TTC549 (cell line): ENCODE data around the gene LEO1.

ENCODE experiments used
- FAIRE-seq: peaks from 2 replicates; lab custom pipeline; 2012; peaks lifted over from hg19 to GRCh38; lab: Jason Lieb, UNC

Gene LEO1

DNA sequence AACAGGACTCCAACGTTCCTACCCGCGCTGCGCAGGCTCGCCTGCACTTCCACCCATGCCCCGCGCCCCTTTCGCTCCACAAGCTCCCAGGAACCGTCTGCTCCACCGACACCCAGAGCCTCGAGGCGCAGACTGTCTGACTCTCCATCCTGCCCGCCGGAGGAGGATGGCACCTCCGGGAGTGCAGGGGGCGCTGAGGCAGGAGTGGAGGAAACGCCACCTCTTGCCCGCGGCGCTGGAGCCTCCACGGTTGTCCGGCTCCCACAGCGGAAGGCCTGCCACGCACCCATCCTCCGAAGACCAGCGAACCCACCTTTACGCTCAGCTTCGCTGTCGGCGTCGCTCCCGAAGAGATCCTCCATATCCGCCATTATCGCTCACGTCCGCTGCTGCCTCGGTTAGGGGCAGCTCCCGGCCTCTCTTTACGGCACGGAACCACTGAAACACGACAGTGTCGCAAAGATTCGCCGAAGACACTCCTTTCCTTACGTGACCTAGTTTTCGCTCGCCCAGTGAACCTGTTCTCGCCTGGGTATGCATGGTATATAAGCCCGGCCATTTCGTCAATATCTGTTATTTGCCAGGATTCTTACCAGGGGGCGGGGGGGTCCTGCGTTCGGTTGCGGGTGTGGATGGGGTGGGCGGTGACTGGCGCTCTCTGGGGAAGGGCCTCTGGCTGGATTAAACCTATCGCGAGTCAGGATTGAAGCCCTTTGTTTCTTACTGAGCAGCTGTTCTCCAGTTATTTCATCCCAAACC is at the start of gene LEO1:
Gene LEO1 (minus strand): TSS at position 404 of the 759 bp plus-strand sequence. CDS start 33 bp downstream, at position 371.
- FAIRE-seq, result no peak

GRCh38 chr15:52021128-52021671 is 49.6 kb upstream of the LEO1 start:
- no peak for FAIRE-seq

DNA sequence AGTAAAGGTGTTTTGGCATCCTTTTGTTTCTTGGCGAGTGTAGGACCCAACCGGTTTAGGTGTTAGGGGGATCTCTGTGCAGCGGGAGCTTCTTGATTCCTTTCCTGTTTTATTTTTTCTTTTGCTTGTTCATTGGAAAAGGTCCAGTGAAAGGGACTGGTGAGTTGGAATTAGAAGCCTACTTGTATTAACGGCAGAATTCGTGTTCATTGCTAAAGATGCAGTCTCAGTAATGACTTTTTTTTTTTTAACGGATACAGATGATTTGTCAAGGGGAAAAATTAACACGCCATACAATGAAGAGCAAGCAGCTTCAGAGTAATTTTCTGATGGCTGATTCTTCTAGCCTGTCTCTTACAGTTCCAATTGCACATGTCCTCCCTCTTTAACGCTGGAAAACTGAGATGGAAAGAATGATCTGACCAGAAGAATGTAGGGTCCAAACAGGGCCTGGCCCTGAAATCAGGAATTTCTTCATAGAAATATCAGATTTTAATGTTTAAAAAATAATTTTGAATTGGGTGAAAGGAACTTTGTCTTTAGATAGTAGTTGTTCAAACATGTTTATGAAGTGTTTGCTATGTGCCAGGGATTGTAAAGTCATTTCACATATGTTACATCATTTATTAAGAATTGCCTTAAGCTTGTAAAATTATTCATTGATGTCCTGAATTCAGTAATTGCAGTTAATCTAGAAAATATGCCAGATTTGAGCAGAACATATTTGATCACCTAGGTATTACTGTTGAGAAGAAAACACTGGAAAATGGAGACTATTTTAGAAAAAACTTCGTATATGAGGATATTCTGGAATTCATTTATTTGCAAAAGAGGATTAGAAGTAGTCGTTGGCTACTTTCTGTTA is 48.9 kb upstream of the LEO1 start:
- FAIRE-seq, result no peak

DNA sequence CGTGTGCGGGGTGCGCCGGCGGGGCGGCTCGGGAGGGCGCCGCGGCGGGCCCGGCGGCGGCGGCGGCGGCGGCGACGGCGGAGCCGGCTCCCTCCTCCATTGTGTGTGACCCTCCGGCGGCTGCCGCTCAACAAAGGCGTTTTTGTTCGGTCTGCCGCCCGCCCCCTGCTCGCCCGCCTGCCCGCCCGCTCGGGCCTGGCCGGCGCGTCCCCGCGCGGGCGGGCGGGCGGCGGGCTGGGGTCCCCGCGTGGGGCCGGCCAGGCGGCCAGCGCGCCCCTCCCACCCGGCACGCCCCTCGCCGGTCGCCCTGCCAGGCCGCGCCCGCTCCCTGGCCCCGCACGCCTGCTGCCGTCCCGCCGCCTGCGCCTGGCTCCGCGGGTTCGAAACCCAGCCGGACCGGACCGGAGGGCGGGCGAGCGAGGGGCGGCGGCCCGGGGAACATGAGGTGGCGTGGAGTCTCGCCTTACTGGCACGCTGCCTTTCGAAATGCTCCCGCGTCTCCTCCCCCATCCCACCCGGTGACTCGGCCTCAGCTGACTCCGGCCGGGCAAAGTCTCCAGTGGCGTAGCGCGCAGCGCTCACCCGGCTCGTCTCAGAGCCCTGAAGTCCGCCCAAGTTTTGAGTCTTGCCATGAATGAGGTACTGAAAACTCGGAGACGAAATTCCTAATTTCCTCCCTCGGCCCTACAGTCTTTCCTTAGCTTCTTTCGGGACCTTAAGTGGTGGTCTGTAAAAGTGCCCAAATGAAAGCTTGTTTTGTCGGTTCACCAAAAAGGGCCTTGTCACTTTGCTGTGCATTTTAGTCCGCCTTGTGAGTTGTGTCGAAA is 48.0 kb upstream of the LEO1 start:
- no peak for FAIRE-seq

GRCh38 chr15:52018693-52019393 is 47.3 kb upstream of the LEO1 start, which contains the start of gene MAPK6:
TSS of gene MAPK6 (plus strand) at chr15:52019219. CDS start at chr15:52046461, 27,242 bp downstream.
- no peak for FAIRE-seq

- FAIRE-seq, result no peak
These were observed 46.7 kb upstream of the LEO1 start for GRCh38 chr15:52018244-52018643.

GRCh38 chr15:52016316-52016715 is 44.7 kb upstream of the LEO1 start:
- FAIRE-seq, result no peak

DNA sequence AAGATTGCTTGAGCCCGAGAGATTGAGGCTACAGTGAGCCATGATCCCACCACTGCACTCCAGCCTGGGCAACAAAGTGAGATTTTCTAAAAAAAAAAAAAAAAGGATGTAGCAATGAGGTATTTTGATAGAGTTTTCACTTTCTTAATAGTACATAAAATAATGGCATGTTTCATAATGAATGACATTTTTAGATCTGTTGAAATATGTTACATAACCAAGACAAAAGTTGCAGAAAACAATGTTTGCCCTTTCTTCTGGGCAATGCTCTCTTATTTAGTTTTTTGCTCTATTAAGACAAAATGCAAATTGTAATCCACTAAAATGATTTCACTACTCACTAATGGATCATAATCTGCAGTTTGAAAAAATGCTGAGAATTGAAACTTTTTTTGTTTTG is 43.0 kb upstream of the LEO1 start:
- no peak for FAIRE-seq

DNA sequence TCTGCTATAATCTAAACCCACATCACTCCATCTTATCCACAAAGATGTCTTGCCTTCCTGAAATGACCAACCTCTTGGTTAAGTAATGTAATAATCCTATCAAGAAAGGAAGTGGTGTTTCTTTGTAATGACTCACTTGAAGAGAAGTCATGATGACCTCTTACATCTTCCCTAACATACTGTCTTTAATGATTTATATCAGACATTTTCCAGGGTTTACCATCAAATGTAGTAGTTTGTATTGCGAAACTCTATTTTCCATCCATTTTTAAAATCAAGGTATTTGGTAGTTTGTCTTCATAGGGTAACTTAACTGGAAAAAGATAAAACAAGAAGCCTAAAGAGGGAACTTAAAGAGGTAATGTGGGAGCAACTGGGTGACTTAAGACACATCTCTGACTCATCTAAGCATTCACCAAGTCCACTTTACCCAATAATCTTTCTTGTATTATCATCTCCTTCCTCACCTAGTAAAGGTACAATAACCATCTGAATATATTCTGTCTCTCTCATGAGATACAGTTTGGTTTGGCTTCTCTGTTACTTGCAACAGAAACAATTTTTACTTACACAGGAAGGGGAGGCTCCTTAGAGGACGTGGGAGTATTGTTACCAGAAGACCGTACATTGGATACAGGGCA is 41.7 kb upstream of the LEO1 start:
- FAIRE-seq, result no peak

DNA sequence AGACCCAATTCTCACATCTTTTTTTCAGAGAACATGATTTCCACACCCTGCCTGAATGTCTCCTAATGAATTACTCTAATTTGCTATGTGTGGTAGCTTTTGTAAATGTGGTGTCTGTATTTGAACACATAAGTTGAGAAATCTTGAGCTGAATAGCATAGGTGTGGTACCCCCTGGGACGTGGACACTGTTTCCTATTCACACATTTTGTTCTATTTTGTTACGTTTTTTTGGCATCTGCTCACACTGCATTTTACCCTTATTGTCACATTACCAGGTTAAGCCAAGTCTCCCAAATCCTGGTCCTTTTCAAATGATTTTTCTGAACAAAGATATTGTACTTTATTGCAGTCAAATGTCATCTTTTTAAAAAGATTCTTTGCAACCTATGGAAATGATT is 40.6 kb upstream of the LEO1 start:
- no peak for FAIRE-seq

DNA sequence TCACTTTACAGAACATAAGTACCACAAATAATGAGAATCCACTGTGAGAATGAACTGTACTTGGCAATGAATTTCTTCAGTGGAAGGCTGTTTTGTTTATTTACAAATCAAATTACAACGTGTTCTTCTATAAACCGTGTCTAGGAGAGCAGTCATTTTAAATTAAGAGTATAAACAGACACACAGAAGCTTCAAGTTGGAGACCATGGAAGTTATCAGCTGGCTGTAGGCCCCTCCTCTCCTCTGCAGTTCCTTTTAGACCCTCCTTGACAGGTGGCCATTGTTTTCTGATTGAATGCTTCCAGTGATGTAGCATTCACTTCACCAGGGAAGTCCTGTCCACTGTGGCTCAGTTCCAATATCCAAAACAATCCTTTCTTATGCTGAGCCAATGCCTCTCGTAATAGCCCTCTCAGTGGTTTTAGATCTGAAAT is 40.1 kb upstream of the LEO1 start:
- no peak for FAIRE-seq

GRCh38 chr15:52010633-52011595 is 39.3 kb upstream of the LEO1 start:
- FAIRE-seq, result no peak

DNA sequence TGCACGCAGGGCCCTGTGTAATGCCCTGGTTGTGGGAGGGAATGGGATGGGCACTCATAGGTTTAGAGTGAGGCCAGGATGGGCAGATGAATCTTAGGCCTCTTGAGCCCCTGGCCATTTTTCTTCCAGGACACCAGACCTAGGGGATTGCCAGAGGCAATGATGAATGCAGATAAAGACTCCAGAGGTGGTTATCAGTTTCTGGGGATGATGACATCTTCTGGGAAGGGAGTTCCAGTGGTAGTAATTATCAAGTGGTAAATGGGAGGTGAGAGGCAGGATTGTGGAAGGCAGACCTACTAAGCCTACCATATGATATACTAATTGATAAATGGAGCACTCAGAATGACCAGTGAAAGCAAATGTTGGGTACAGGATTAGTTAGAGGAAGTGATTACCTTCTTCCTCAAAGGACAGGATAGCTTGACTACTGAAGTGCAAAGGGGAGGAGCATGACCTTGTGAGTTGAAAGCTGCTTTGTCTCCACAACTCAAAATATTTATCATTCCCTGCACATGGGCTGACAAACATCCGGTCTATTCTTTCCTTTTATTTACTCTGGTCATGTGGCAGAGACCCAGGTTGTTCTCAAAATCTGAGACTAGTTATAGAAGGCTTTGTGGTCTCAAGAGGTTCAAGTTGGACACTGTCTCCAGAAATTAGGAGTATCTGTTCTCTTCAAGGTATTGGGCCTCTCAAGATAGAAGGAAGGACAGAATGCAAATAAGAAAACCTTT is 37.3 kb upstream of the LEO1 start:
- no peak for FAIRE-seq

DNA sequence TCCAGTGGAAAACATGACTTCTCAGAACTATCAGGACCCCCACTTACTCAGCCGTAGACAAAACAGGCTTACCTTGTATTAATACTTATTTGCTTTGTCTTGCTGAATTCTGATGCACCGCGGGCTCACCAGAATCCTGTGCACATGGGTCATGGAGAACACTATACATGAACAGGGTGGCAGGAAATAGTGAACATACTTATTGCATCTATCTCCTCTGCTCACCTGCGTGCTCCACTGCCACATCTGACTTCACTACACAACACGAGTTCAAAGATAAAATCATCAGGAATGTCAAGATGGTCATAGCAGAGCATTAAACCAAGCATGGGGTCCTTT is 36.8 kb upstream of the LEO1 start:
- no peak for FAIRE-seq

GRCh38 chr15:52006702-52007340 is 35.2 kb upstream of the LEO1 start:
- FAIRE-seq, result no peak

DNA sequence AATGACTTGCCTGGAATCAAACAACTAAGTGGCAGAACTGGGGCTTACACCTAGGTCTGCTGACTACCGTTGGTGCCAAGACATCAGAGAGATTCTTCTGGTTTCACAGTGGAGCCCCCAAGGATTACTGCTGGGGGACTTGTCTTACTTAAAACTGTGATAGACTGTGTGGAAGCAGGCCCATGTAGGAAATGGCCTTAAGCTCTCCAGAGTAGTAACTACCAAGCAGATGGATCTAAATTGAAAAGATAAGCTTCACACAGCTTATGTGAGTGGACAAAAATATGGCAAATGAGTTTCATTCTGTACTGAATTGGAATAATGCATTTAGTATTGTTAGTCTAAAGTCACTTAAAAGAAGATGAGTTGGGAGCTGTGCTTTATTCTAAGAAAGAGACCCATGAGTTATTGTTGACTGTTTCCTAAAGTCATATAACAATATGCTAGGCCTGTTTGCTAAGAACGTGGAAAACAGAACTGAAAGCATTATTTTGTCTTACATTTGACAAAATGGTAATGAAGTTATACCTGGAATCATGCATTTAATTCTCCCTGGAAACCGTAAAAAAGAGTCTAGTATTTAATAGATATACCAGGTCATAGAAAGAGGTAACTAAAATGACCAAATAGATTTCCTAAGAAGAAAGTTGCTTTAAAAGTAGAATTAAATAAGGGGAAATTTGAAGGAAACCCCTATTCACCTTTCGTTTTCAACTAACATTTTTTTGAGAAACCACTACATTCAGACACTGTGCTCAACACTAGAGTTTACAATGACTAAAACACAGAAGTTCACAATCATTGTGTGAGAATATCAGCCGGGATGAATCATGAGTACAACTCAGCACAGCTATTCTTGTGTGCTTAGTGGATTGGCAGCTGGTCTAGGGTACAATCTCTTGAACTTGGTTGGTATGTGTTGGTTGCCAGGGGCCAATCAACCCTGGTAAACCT is 34.4 kb upstream of the LEO1 start:
- no peak for FAIRE-seq

- FAIRE-seq, result no peak
These were observed 33.2 kb upstream of the LEO1 start for GRCh38 chr15:52004806-52005205.

- no peak for FAIRE-seq
These were observed 32.1 kb upstream of the LEO1 start for GRCh38 chr15:52003710-52004109.
